ENCODE measurements around the gene P3H2.
"Not testable (repeated sequence)": the region's sequence is repeated elsewhere in the genome, so short reads cannot be mapped to it uniquely, and the experiment has no call there.

Gene P3H2

GRCh38 chr3:189966843-189967242 is 153.9 kb downstream of the P3H2 start:
- Mint-ChIP-seq H3K36me3 (ENCODE audit: low read depth) (no peaks in the 10 kb centered on the region), H3K27ac (no peak overlapping the region), H3K9me3 (no peaks in the 10 kb centered on the region), H3K4me1 (ENCODE audit: low read depth) (peaks cover under 1% of the 10 kb centered on the region), H3K4me3 (no peak overlapping the region), H3K27me3 (peaks cover 5% of the 10 kb centered on the region)
- DNase-seq: no peak

GRCh38 chr3:189964623-189965332 is 155.9 kb downstream of the P3H2 start:
- no peak for DNase-seq
- no peaks in the 10 kb centered on the region for H3K36me3 Mint-ChIP-seq (ENCODE audit: low read depth)
- H3K4me3 Mint-ChIP-seq: no peak overlapping the region
- peaks cover 15% of the 10 kb centered on the region for H3K27me3 Mint-ChIP-seq
- H3K4me1 Mint-ChIP-seq (ENCODE audit: low read depth): peaks cover 9% of the 10 kb centered on the region
- H3K9me3 Mint-ChIP-seq: no peaks in the 10 kb centered on the region
- H3K27ac Mint-ChIP-seq: no peak overlapping the region

GRCh38 chr3:189962466-189962865 is 158.2 kb downstream of the P3H2 start:
- no peak for DNase-seq
- no peak overlapping the region for H3K4me3 Mint-ChIP-seq
- H3K27me3 Mint-ChIP-seq: peaks cover 26% of the 10 kb centered on the region
- H3K27ac Mint-ChIP-seq: no peak overlapping the region
- no peaks in the 10 kb centered on the region for H3K36me3 Mint-ChIP-seq (ENCODE audit: low read depth)
- peaks cover 9% of the 10 kb centered on the region for H3K4me1 Mint-ChIP-seq (ENCODE audit: low read depth)
- no peaks in the 10 kb centered on the region for H3K9me3 Mint-ChIP-seq

- peaks cover 28% of the 10 kb centered on the region for H3K27me3 Mint-ChIP-seq
- peak; percentile 80 for DNase-seq
- H3K36me3 Mint-ChIP-seq (ENCODE audit: low read depth): no peaks in the 10 kb centered on the region
- peaks cover 9% of the 10 kb centered on the region for H3K4me1 Mint-ChIP-seq (ENCODE audit: low read depth)
- no peaks in the 10 kb centered on the region for H3K9me3 Mint-ChIP-seq
- H3K27ac Mint-ChIP-seq: no peak overlapping the region
- no peak overlapping the region for H3K4me3 Mint-ChIP-seq
Observed at GRCh38 chr3:189961522-189962161, 159.1 kb downstream of the P3H2 start.

- not testable (repeated sequence) for H3K4me3 Mint-ChIP-seq; DNase-seq; H3K27ac Mint-ChIP-seq; H3K4me1 Mint-ChIP-seq (ENCODE audit: low read depth); H3K36me3 Mint-ChIP-seq (ENCODE audit: low read depth); H3K9me3 Mint-ChIP-seq
- peaks cover 32% of the 10 kb centered on the region for H3K27me3 Mint-ChIP-seq
Observed at GRCh38 chr3:189961086-189961485, 159.6 kb downstream of the P3H2 start.

- DNase-seq: no peak
- Mint-ChIP-seq H3K27ac (no peak overlapping the region), H3K4me1 (ENCODE audit: low read depth) (peaks cover 3% of the 10 kb centered on the region), H3K36me3 (ENCODE audit: low read depth) (no peaks in the 10 kb centered on the region), H3K27me3 (peaks cover 39% of the 10 kb centered on the region), H3K4me3 (no peak overlapping the region), H3K9me3 (no peaks in the 10 kb centered on the region)
Observed at GRCh38 chr3:189954733-189955665, 165.7 kb downstream of the P3H2 start.

- no peak overlapping the region for H3K4me3 Mint-ChIP-seq
- H3K27ac Mint-ChIP-seq: no peak overlapping the region
- H3K4me1 Mint-ChIP-seq (ENCODE audit: low read depth): peaks cover 6% of the 10 kb centered on the region
- peaks cover 29% of the 10 kb centered on the region for H3K27me3 Mint-ChIP-seq
- DNase-seq: no peak
- no peaks in the 10 kb centered on the region for H3K36me3 Mint-ChIP-seq (ENCODE audit: low read depth)
- H3K9me3 Mint-ChIP-seq: no peaks in the 10 kb centered on the region
Observed at GRCh38 chr3:189953551-189953950, 167.1 kb downstream of the P3H2 start.

GRCh38 chr3:189952272-189952671 is 168.4 kb downstream of the P3H2 start:
- Mint-ChIP-seq H3K36me3 (ENCODE audit: low read depth) (no peaks in the 10 kb centered on the region), H3K4me3 (no peak overlapping the region), H3K9me3 (no peaks in the 10 kb centered on the region), H3K27ac (no peak overlapping the region), H3K27me3 (peaks cover 23% of the 10 kb centered on the region), H3K4me1 (ENCODE audit: low read depth) (peaks cover 15% of the 10 kb centered on the region)
- no peak for DNase-seq

- peaks cover 15% of the 10 kb centered on the region for H3K4me1 Mint-ChIP-seq (ENCODE audit: low read depth)
- no peak for DNase-seq
- no peaks in the 10 kb centered on the region for H3K36me3 Mint-ChIP-seq (ENCODE audit: low read depth)
- H3K4me3 Mint-ChIP-seq: no peak overlapping the region
- H3K27me3 Mint-ChIP-seq: peaks cover 26% of the 10 kb centered on the region
- H3K9me3 Mint-ChIP-seq: no peaks in the 10 kb centered on the region
- H3K27ac Mint-ChIP-seq: no peak overlapping the region
Observed at GRCh38 chr3:189950258-189950657, 170.4 kb downstream of the P3H2 start.

- Mint-ChIP-seq H3K36me3 (ENCODE audit: low read depth) (no peaks in the 10 kb centered on the region), H3K4me1 (ENCODE audit: low read depth) (peaks cover 15% of the 10 kb centered on the region), H3K4me3 (no peak overlapping the region), H3K9me3 (no peaks in the 10 kb centered on the region), H3K27me3 (peaks cover 26% of the 10 kb centered on the region), H3K27ac (no peak overlapping the region)
- DNase-seq: no peak
Observed at GRCh38 chr3:189949580-189949979, 171.1 kb downstream of the P3H2 start.

GRCh38 chr3:189948724-189949045 is 172.0 kb downstream of the P3H2 start:
- Mint-ChIP-seq H3K27me3 (peaks cover 26% of the 10 kb centered on the region), H3K27ac (no peak overlapping the region), H3K4me3 (no peak overlapping the region), H3K36me3 (ENCODE audit: low read depth) (no peaks in the 10 kb centered on the region), H3K9me3 (no peaks in the 10 kb centered on the region), H3K4me1 (ENCODE audit: low read depth) (peaks cover 15% of the 10 kb centered on the region)
- no peak for DNase-seq

GRCh38 chr3:189947948-189948723 is 172.6 kb downstream of the P3H2 start:
- Mint-ChIP-seq H3K9me3 (no peaks in the 10 kb centered on the region), H3K27ac (no peak overlapping the region), H3K4me3 (no peak overlapping the region), H3K36me3 (ENCODE audit: low read depth) (no peaks in the 10 kb centered on the region), H3K27me3 (peaks cover 22% of the 10 kb centered on the region), H3K4me1 (ENCODE audit: low read depth) (peaks cover 15% of the 10 kb centered on the region)
- DNase-seq: no peak

- no peaks in the 10 kb centered on the region for H3K9me3 Mint-ChIP-seq
- H3K36me3 Mint-ChIP-seq (ENCODE audit: low read depth): no peaks in the 10 kb centered on the region
- H3K4me3 Mint-ChIP-seq: no peak overlapping the region
- H3K27me3 Mint-ChIP-seq: peaks cover 17% of the 10 kb centered on the region
- H3K27ac Mint-ChIP-seq: no peak overlapping the region
- peaks cover 15% of the 10 kb centered on the region for H3K4me1 Mint-ChIP-seq (ENCODE audit: low read depth)
- no peak for DNase-seq
Observed at GRCh38 chr3:189947068-189947467, 173.6 kb downstream of the P3H2 start.

GRCh38 chr3:189945935-189946709 is 174.6 kb downstream of the P3H2 start:
- H3K27me3 Mint-ChIP-seq: peaks cover 11% of the 10 kb centered on the region
- DNase-seq: no peak
- no peak overlapping the region for H3K4me3 Mint-ChIP-seq
- peaks cover 22% of the 10 kb centered on the region for H3K4me1 Mint-ChIP-seq (ENCODE audit: low read depth)
- no peaks in the 10 kb centered on the region for H3K36me3 Mint-ChIP-seq (ENCODE audit: low read depth)
- no peaks in the 10 kb centered on the region for H3K9me3 Mint-ChIP-seq
- H3K27ac Mint-ChIP-seq: no peak overlapping the region

Measured in activated T-cell treated with anti-CD3 and anti-CD28 coated beads, Interleukin-2, amount 50 U/mL, for 24 hours (primary cell).